SK-N-MC (cell line): ENCODE measurements around the gene EIF4E.
A peak's percentile ranks its signal among the peaks of the same experiment; 100 is the strongest.

Experiments used
- DNase-seq: peaks from one replicate; pipeline ENCODE4 v3.0.0-alpha.2; 2011; ENCODE audit warnings: low read depth, low spot score
- H3K27ac ChIP-seq: fragments of 200-600 bp; sonication (generic); 2 replicates; pipeline ENCODE4 v1.5.1; 2016; ENCODE audit warnings: mixed run types
- H3K36me3 ChIP-seq: fragments of 200-600 bp; sonication (generic); 2 replicates; pipeline ENCODE4 v1.6.1; 2017; ENCODE audit warnings: antibody characterized with exemption, low read length, mixed read lengths; ENCODE audit not compliant: insufficient read depth
- H3K4me3 ChIP-seq: fragments of 200-600 bp; sonication (generic); 2 replicates; pipeline ENCODE4 v1.5.1; 2016
- H3K9ac ChIP-seq: fragments of 200-600 bp; sonication (generic); 2 replicates; pipeline ENCODE4 v1.8.0; 2017; ENCODE audit warnings: mixed run types, mixed read lengths; ENCODE audit not compliant: insufficient read length
- H3K9me3 ChIP-seq: fragments of 200-600 bp; sonication (generic); 2 replicates; pipeline ENCODE4 v1.6.1; 2017; ENCODE audit warnings: low read depth, mild to moderate bottlenecking, antibody characterized with exemption, low read length, moderate library complexity, mixed read lengths
- EZH2 ChIP-seq: fragments of 200-600 bp; sonication (generic); IDR thresholded peaks from one replicate; pipeline ENCODE4 v1.6.1; 2017; ENCODE audit warnings: antibody characterized with exemption
- FOXP2 ChIP-seq: optimal IDR thresholded peaks from 2 replicates; pipeline ENCODE3; 2011; ENCODE audit warnings: mild to moderate bottlenecking, moderate library complexity; ENCODE audit not compliant: insufficient read depth; ENCODE audit errors: extremely low read length, control extremely low read depth
- POLR2AphosphoS5 ChIP-seq: IDR thresholded peaks from 2 replicates; pipeline ENCODE4 v1.6.1; 2012; ENCODE audit warnings: mild to moderate bottlenecking, low read depth, low read length, borderline replicate concordance

The EIF4E gene

GRCh38 chr4:98867648-98868047 lies 61.3 kb downstream of the EIF4E start:
- H3K36me3 ChIP-seq: no peaks in the 10 kb centered on the region
- no peak for DNase-seq
- no peak overlapping the region for H3K4me3 ChIP-seq
- no peak overlapping the region for H3K9ac ChIP-seq
- no peaks in the 10 kb centered on the region for H3K9me3 ChIP-seq
- H3K27ac ChIP-seq: no peak overlapping the region
- TF ChIP-seq POLR2AphosphoS5 (no peak), EZH2 (no peak), FOXP2 (no peak)

GRCh38 chr4:98865059-98865458 lies 63.9 kb downstream of the EIF4E start:
- no peak overlapping the region for H3K9ac ChIP-seq
- TF ChIP-seq POLR2AphosphoS5 (no peak), FOXP2 (no peak)
- DNase-seq: no peak
- no peak overlapping the region for H3K27ac ChIP-seq
- no peak overlapping the region for H3K4me3 ChIP-seq
- no peaks in the 10 kb centered on the region for H3K36me3 ChIP-seq
- H3K9me3 ChIP-seq: no peaks in the 10 kb centered on the region

- Histone ChIP-seq H3K9me3 (no peaks in the 10 kb centered on the region), H3K27ac (no peak overlapping the region), H3K36me3 (no peaks in the 10 kb centered on the region), H3K9ac (no peak overlapping the region), H3K4me3 (no peak overlapping the region)
- no peak for DNase-seq
- no peak for TF ChIP-seq EZH2
- no peak for TF ChIP-seq POLR2AphosphoS5
- no peak for TF ChIP-seq FOXP2
Measured at GRCh38 chr4:98864560-98864959, 64.4 kb downstream of the EIF4E start.

- Histone ChIP-seq H3K9ac (no peak overlapping the region), H3K36me3 (no peaks in the 10 kb centered on the region), H3K27ac (no peak overlapping the region), H3K4me3 (no peak overlapping the region), H3K9me3 (no peaks in the 10 kb centered on the region)
- no peak for DNase-seq
- TF ChIP-seq EZH2 (no peak), POLR2AphosphoS5 (no peak), FOXP2 (no peak)
Measured at GRCh38 chr4:98862371-98862770, 66.6 kb downstream of the EIF4E start.

GRCh38 chr4:98861100-98861884 lies 67.6 kb downstream of the EIF4E start:
- H3K9ac ChIP-seq: no peak overlapping the region
- TF ChIP-seq EZH2 (no peak), POLR2AphosphoS5 (no peak), FOXP2 (no peak)
- DNase-seq: no peak

GRCh38 chr4:98851806-98852205 lies 77.1 kb downstream of the EIF4E start:
- H3K9me3 ChIP-seq: no peaks in the 10 kb centered on the region
- no peak for DNase-seq
- H3K4me3 ChIP-seq: peak overlapping the region; percentile 11; the same call in 1 of the 2 replicates
- TF ChIP-seq EZH2 (no peak), FOXP2 (no peak), POLR2AphosphoS5 (no peak)
- peak overlapping the region; percentile 79 for H3K27ac ChIP-seq
- no peak overlapping the region for H3K9ac ChIP-seq
- H3K36me3 ChIP-seq: no peaks in the 10 kb centered on the region

More at GRCh38 chr4:98861100-98861884, 67.6 kb downstream of the EIF4E start:
- Histone ChIP-seq H3K27ac (no peak overlapping the region), H3K9me3 (no peaks in the 10 kb centered on the region), H3K36me3 (no peaks in the 10 kb centered on the region), H3K4me3 (no peak overlapping the region)

- TF ChIP-seq POLR2AphosphoS5 (no peak), FOXP2 (no peak), EZH2 (no peak)
- peak overlapping the region; percentile 79 for H3K27ac ChIP-seq
- no peak for DNase-seq
- H3K4me3 ChIP-seq: no peak overlapping the region
- 0 out of 2 replicates have a peak, but pooled peaks cover 4% of the 10 kb centered on the region for H3K9me3 ChIP-seq
- no peak overlapping the region for H3K9ac ChIP-seq
- H3K36me3 ChIP-seq: no peaks in the 10 kb centered on the region
Measured at GRCh38 chr4:98850937-98851336, 78.0 kb downstream of the EIF4E start.

GRCh38 chr4:98848448-98848847 lies 80.5 kb downstream of the EIF4E start:
- DNase-seq: no peak
- H3K9ac ChIP-seq: no peak overlapping the region
- no peak overlapping the region for H3K4me3 ChIP-seq
- H3K36me3 ChIP-seq: no peaks in the 10 kb centered on the region
- no peak overlapping the region for H3K27ac ChIP-seq
- TF ChIP-seq POLR2AphosphoS5 (no peak), EZH2 (no peak), FOXP2 (no peak)
- peaks cover 11% of the 10 kb centered on the region; the same call in 1 of the 2 replicates for H3K9me3 ChIP-seq
